ENCODE data around the gene RAPGEF6. TPM values are rescaled to one million over a fixed set of nuclear protein-coding genes. Genes with fewer than 3 reads are reported as not detected.

RAPGEF6 gene
- total and polyA plus RNA-seq, 2 of the 4 experiments (the other 2 are of a cell fraction): 5.8 to 18.8 TPM

DNA sequence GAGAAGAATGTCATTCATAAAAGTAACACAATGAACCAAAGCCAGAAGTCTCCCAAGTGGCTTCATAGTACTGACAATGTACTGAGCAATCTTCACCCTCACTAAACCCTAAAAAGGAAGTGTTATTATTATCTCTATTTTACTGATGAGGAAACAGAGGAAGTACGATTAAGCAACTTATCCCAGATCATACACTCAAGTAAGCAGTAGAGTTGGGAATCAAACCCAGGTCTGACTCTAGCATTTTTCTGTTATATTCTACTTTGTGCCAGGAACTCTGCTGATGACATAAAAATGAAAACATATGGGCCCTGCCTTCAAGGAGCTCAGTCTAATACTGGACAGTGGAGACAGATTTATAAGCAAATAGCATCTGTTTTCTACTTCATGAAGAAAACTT, 109.2 kb downstream of the RAPGEF6 start:
- H2BK120ac ChIP-seq (ENCODE audit: low read depth, low read length): no peak overlapping the region
- TF ChIP-seq MXI1 (IDR thresholded peaks at IDR 0.05; ENCODE audit: borderline replicate concordance, low read depth, low read length) (no peak), CEBPB (IDR thresholded peaks at IDR 0.05; ENCODE audit: low read depth, low read length) (peak; percentile 36; the same call in 1 of the 2 replicates)
- WGBS, 2 experiments (ENCODE audit: extremely low coverage in 2 of 2, insufficient read length in 1 of 2): no CpG with 5 or more reads among the region's 1 CpG
- CTCF ChIA-PET: no interaction called here
- ATAC-seq (ENCODE audit: low read depth): peak; percentile 16; the same call in 1 of the 2 replicates
- H4K91ac ChIP-seq (ENCODE audit: insufficient read depth, low read depth, low read length): no peak overlapping the region
- no peak overlapping the region for H4K8ac ChIP-seq (ENCODE audit: low read depth in 2 of 2, low read length in 2 of 2)
- H3K56ac ChIP-seq (ENCODE audit: extremely low read depth, insufficient read depth, low read length): no peak overlapping the region
- no peak overlapping the region for H2AK5ac ChIP-seq (ENCODE audit: low read depth, low read length)
- BruUV-seq (replicated peaks): no TSS peak
- in situ Hi-C loops (cut with MboI; ENCODE audit: low sequenced_read_pairs) (no loop called here), intact Hi-C loops (cut with micrococcal nuclease) (no loop called here), dilution Hi-C loops (cut with HindIII; ENCODE audit: low sequenced_read_pairs, unreplicated experiment) (no loop called here)
- H2BK5ac ChIP-seq (ENCODE audit: low read depth, low read length, poor library complexity, severe bottlenecking): peak overlapping the region; percentile 12
- H3K4me2 ChIP-seq (ENCODE audit: low read depth, low read length): no peak overlapping the region
- H3K9ac ChIP-seq (ENCODE audit: low read depth, low read length): no peak overlapping the region
- H3K27me3 ChIP-seq (ENCODE audit: control insufficient read depth, insufficient read depth, low read length): no peaks in the 10 kb centered on the region
- peaks cover 8 to 34% of the 10 kb centered on the region in 2 experiments for H3K79me1 ChIP-seq (ENCODE audit: low read depth in 1 of 2, low read length in 2 of 2)
- H3K27ac ChIP-seq (ENCODE audit: insufficient read depth, low read length): no peak overlapping the region
- H3K9me3 ChIP-seq (ENCODE audit: control insufficient read depth, insufficient read depth, low read length): no peaks in the 10 kb centered on the region
- no peak overlapping the region for H3K23ac ChIP-seq (ENCODE audit: low read depth, low read length)
- no peak for DNase-seq
- H3K9me1 ChIP-seq (ENCODE audit: insufficient read depth, low read length): peaks cover 4% of the 10 kb centered on the region; the same call in 1 of the 2 replicates
- H3K4me3 ChIP-seq (ENCODE audit: insufficient read depth, low read depth, low read length): no peak overlapping the region
- H2AK9ac ChIP-seq (replicated peaks; ENCODE audit: low read depth, low read length, poor library complexity): no peak overlapping the region
- POLR2A ChIA-PET (ENCODE audit: unreplicated experiment): no interaction called here
- H2BK15ac ChIP-seq (ENCODE audit: low read depth, low read length): no peak overlapping the region
- no peak overlapping the region for H2BK20ac ChIP-seq (ENCODE audit: low read depth, low read length)
- H4K20me1 ChIP-seq (ENCODE audit: insufficient read depth, low read length): peaks cover 3% of the 10 kb centered on the region; the same call in 1 of the 2 replicates
- H3K36me3 ChIP-seq (ENCODE audit: control insufficient read depth, insufficient read depth, low read length): no peaks in the 10 kb centered on the region
- no peak overlapping the region for H3K18ac ChIP-seq (ENCODE audit: low read depth, low read length)
- no peak overlapping the region for H3K4ac ChIP-seq (ENCODE audit: low read depth, low read length)
- no peak overlapping the region for H3K14ac ChIP-seq (replicated peaks; ENCODE audit: low read depth, low read length)
- no peak overlapping the region for H4K5ac ChIP-seq (ENCODE audit: low read depth, low read length)
- H3K4me1 ChIP-seq (ENCODE audit: control insufficient read depth, insufficient read depth, low read length): peaks cover 4% of the 10 kb centered on the region
- H2AFZ ChIP-seq (replicated peaks; ENCODE audit: low read length, poor library complexity): no peak overlapping the region

Measured in IMR-90 (cell line).